Erythroblast (primary cell): Measurements from ENCODE around the gene ACY1.

Experiments used
- DNase-seq, 2 experiments: peaks; one replicate each; lab custom pipeline; 2025; lab: John Stamatoyannopoulos, UW
- GATA1 ChIP-seq: IDR thresholded peaks from 2 replicates; pipeline ENCODE4 v1.6.1; 2011; ENCODE audit warnings: low read depth, mild to moderate bottlenecking, control low read depth, low read length, moderate library complexity
- POLR2A ChIP-seq: IDR thresholded peaks from 2 replicates; pipeline ENCODE4 v1.6.1; 2011; ENCODE audit warnings: mild to moderate bottlenecking, low read length

Gene ACY1

DNA sequence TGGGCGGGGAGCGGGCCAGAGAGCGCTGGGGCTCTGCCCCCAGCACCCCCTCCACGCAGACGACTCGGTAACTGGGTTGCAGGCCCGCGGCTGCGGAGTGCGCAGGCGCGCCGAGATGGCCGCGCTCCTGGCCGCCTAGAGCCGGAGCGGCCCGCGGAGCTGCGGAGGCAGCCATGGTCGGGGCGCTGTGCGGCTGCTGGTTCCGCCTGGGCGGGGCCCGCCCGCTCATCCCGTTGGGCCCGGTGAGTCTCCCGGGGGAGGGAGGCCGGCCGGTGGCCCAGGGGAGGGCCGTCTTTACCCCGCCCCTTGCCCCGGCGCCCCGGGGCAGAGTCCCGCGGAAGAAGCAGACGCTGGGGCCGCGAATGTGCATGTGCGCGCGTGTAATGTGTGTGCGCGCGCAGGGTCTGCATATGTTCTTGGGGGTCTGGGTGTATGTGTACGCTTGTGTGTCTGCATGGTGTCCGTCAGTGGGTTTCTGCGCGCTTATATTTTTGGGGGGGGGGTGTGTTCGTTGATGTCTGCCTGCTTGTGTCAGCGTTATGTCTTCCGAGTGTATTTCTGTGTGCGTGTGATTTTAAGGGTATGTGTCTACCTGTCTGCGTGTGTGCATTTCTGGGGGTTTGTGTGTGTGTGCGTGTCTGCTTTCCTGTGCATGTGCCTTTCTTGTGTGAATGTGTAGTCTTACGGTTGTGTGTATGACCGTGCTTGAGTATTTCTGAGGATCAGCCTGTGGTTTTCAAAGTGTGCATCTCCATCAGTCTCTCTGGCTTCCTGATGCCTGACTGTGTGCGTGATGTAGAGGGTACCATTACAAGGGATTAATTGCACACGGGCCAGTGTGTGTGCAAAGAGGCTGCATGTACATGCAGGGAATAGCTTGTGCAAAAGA is 8.1 kb upstream of the ACY1 start, which contains the start of gene ABHD14A:
Gene ABHD14A, plus strand, starts transcription at position 102 of the 889 bp plus-strand sequence. Its CDS starts 72 bp downstream, at position 174.
- TF ChIP-seq POLR2A: peak; percentile 49
- TF ChIP-seq GATA1: no peak
- DNase-seq: peak; percentile 81 to 88

GRCh38 chr3:51975852-51976549 is 7.3 kb upstream of the ACY1 start:
- peak; percentile 65 to 66 for DNase-seq
- TF ChIP-seq GATA1 (no peak), POLR2A (no peak)

- DNase-seq: no peak
- TF ChIP-seq GATA1 (no peak), POLR2A (no peak)
Observed at GRCh38 chr3:51977446-51978142, 5.7 kb upstream of the ACY1 start.

DNA sequence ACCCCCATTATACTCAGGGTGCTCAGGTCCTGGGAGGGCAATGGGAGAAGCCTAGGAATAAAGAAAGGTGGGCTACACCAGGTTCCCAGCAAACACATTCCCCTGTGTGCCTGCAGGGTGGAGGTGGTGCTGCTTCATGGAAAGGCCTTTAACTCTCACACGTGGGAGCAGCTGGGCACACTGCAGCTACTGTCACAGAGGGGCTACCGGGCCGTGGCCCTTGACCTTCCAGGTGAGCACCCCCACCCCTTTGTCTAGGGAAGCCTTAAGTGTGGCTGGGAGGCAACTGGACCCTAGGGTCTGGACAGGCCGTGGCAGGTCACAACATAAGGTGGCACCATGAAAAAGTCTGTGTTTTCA is 5.2 kb upstream of the ACY1 start:
- DNase-seq: no peak
- no peak for TF ChIP-seq POLR2A
- TF ChIP-seq GATA1: no peak

DNA sequence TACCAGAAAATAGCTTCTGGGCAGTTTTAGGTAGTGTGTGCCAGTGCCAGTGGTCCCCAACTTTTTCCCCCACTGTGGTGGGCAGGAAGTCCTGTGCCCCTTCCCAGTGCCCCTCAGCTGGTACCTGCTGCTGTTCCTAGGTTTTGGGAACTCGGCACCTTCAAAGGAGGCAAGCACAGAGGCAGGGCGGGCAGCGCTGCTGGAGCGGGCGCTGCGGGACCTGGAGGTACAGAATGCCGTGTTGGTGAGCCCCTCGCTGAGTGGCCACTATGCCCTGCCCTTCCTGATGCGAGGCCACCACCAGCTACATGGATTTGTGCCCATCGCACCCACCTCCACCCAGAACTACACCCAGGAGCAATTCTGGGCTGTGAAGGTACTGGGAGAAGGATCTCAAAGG is 3.1 kb upstream of the ACY1 start:
- no peak for DNase-seq
- TF ChIP-seq GATA1 (no peak), POLR2A (no peak)

- TF ChIP-seq POLR2A (no peak), GATA1 (no peak)
- DNase-seq: peak; percentile 71
Observed at GRCh38 chr3:51982352-51982837, 940 bp upstream of the ACY1 start.

GRCh38 chr3:51983578-51984268 is 388 bp downstream of the ACY1 start:
- no peak for DNase-seq
- TF ChIP-seq POLR2A (no peak), GATA1 (no peak)

DNA sequence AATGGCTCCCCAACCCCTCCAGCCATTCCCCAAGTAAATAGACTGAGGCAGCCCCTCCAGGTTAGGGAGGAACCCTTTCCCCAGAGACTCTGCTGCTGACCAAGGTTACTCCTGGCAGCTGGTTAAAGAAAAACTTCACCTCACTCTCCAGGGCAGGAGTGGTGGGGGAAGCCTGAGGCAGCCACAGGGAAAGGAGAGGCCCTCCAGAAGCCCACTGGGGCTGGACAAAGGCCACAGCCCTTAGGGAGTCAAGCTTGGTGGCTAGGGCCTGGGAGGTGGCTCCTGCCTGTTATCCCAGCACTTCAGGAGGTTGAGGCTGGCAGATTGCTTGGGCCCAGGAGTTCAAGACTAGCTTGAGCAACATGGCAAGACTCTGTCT is 923 bp downstream of the ACY1 start:
- TF ChIP-seq GATA1: no peak
- TF ChIP-seq POLR2A: no peak

GRCh38 chr3:51985063-51985462 is 1.7 kb downstream of the ACY1 start:
- DNase-seq: no peak
- TF ChIP-seq POLR2A (no peak), GATA1 (no peak)

More for the DNA sequence above, 923 bp downstream of the ACY1 start:
- DNase-seq: no peak

- no peak for TF ChIP-seq GATA1
- TF ChIP-seq POLR2A: no peak
- DNase-seq: peak; percentile 28 to 46
Observed at GRCh38 chr3:51986010-51986947, 2.9 kb downstream of the ACY1 start.

- DNase-seq: peak; percentile 29 to 54
- TF ChIP-seq POLR2A: no peak
- TF ChIP-seq GATA1: no peak
Observed at GRCh38 chr3:51987568-51987967, 4.2 kb downstream of the ACY1 start.
